Astrocyte of the hippocampus (primary cell): ENCODE data around the gene SCGN.
A peak's percentile ranks its signal among the peaks of the same experiment; 100 is the strongest.

Source experiments
- DNase-seq: peaks from one replicate; pipeline ENCODE4 v3.0.0; 2011; ENCODE audit warnings: low read depth, low spot score

Gene SCGN

DNA sequence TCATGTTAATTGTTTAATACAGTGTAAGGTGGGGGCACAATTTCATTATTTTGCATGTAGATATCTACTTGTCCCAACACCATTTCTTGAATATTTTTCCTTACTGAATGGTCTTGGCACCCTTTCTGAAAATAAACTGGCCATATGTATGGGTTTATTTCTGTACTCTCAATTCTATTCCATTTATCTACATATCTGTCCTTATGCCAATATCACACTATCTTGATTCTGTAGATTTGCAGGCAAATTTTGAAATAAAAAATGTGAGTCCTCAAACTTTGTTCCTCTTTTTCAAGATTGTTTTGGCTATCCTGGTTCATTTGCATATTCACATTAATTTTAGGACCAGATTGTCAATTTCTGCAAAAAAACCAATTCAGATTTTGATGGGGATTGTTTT, 34.8 kb downstream of the SCGN start:
- DNase-seq: no peak

DNA sequence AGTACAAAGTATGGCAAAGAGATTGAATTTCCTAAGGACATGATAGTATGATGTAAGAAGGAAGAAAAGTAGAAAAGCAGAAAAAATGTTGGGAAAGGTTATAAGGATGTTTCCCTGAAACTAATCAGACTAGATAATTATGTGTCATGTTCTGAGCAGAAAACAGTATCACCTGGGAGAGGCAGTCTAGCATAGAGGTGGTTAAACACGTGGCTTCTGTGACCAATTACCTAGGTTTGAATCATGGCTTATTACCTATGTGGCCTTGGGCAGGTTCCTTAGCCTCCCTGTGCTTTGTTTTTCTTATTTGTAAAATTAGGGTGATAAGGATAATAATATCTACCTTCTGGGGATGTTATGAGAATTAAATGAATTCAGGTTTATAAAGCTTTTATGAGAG, 38.0 kb downstream of the SCGN start:
- no peak for DNase-seq

- DNase-seq: no peak
These were observed 39.9 kb downstream of the SCGN start for GRCh38 chr6:25691894-25692293.

- no peak for DNase-seq
These were observed 40.5 kb downstream of the SCGN start for GRCh38 chr6:25692472-25692871.

DNA sequence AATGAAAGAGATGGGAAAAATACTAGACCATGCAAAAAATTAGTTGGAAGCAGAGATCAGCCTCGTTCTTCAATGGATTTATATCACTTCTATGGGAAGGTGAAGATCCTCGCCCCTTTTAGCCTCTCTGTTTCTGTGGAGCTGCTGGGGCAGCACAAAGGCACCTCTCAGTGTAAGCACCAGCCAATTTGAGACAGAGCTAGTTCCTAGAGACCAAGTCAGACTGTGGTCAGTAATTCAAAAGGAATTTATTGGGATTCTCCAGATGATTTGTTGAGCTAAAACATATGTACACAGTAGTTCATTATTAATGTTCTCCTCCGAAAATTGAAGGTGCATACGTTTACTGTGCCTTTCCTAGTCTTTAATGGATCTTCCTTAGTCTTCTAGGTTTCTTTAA, 42.4 kb downstream of the SCGN start:
- no peak for DNase-seq

- no peak for DNase-seq
These were observed 43.7 kb downstream of the SCGN start for GRCh38 chr6:25695671-25696070.

DNA sequence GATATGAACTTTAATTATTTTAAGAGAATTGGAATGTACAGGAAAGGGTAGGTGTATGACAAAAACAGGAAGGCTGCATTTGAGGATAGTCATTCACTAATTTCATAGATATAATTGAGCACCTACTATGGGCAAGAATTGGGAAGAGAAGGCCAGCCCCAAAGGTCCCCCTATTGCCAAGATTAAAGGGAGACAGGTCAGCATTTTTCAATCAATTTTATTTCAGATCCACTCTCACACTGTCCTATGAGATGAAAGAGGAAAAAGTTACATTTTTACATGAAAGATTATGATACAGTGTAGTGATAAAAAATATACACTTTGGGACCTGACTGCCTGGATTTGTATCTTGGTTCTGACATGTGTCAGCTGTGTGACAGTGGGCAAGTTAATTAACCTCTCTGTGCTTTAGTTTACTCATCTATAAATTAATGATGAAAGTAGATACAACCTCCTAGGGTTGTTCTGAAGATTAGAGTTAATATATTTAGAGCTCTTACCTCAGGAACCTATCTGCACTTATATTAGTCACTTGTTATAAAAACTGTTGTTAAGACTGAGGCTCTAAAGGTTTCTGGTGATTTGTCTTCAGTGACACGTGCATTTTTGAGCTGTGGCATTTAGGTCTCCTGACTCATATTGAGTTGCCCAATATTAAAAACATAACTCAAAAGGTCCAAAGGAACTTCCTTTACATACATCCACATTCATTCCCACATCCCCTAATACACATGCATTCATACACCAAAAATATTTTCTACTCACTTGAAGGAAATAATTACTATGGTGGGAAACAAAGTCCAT, 45.7 kb downstream of the SCGN start:
- DNase-seq: no peak

DNA sequence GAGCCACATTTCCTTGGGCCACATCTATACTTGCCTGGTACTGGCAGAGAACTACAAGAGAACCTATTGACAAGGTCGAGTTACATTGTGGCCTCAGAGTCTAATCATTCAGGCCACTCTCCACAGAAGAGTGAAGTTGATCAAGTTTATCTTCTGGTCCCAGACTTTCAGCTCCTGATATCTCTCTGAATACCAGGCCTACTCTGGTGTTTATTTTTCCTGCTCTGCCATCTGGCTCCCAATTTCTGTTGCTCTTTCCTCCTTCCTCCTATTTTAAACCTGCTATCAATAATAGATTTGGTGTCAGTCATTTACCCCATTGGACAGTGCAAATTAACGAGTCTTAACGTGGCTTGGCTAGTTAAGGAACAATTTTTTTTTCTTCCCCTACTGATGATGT, 46.6 kb downstream of the SCGN start:
- DNase-seq: no peak

GRCh38 chr6:25699649-25700048, 47.6 kb downstream of the SCGN start:
- no peak for DNase-seq

- peak; percentile 10 for DNase-seq
These were observed 48.7 kb downstream of the SCGN start for GRCh38 chr6:25700761-25701160.

DNA sequence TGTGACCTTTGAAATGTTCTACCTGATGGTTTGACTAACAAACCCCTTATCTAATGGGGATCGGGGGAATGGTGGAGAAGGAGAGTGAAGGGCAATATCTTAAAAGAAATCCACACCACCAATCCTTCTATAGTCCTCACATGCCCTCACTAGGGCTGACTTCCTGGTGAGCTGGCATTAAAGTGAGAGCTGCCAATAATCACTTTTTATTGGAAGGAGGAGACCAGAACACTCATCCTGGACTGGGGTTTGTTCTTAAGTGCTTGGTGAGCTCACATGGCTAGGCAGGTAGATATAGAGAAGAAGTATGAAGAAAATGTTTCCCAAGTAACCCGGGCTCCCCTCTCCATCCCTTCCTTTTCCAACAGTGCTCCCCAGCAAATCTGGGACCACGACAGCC, 49.8 kb downstream of the SCGN start:
- DNase-seq: no peak

- DNase-seq: no peak
These were observed 51.0 kb downstream of the SCGN start for GRCh38 chr6:25703005-25703404.

DNA sequence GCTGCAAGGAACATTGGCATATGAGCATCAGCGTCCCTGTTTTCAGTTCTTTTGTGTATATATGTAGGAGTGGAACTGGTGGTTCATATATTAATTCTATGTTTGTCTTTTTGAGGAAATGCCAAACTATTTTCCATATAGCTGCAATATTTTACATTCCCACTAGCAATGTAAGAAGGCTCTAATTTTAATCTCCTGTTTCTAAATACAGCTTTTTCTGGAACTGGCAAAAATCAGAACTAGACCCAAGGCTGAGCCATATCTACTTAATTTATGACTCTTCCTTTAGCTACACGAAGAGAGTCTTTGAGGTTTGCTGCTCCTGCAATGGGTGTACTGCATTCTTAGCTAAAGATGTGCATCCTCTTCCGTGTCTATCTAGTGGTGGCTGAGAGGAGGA, 52.0 kb downstream of the SCGN start:
- DNase-seq: no peak

DNA sequence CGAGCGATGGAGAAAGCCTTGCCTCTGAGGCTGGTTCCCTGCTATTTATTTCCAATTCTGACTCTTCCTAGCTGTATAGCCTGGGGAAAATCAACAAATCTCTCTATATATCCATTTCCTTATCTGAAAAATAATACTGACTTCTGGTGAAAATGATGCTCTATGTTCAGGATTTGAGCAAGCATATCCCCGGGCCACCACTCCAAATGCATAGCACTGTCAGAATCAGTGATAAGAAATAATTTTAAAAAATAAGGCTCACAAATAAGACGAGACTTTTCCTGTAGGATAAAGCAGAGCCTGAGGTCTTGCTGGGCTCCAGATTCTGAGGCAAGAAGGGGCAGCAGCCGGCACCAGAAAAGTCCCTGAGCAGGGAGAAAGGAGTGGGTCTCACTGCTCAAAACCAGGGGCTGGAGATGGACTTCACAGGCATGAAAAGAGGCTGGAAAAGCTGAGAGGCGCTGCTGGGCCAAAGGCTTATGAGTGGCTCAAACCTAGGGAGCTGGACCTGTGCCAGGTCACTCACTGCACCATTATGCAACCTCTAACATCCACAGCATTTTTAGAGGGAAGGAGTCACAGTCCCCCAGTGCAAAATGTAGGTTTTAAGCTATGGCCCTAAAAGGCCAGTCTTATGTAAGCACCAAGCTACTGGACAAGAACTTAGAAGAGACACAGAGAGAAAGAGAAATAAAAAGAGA, 54.4 kb downstream of the SCGN start:
- no peak for DNase-seq

DNA sequence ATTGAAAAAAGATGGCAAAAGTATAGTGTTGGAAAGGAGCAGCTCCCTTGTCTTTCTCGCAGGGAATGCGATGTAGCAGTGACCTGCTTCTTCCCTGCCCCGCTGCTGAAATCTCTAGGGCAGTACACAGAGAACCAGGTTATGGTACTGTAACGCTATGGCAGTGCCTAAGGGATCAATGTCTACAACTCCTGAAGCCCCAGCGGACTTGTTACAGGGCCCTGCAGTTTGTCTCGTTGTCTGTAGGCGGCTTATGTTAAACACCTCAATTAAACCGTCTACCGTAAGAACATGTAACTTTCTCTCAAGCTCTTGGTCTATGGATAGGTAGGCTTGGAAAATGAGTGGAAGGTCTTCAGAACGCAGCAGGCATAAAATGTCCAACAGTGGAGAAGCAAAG, 57.7 kb downstream of the SCGN start:
- no peak for DNase-seq

DNA sequence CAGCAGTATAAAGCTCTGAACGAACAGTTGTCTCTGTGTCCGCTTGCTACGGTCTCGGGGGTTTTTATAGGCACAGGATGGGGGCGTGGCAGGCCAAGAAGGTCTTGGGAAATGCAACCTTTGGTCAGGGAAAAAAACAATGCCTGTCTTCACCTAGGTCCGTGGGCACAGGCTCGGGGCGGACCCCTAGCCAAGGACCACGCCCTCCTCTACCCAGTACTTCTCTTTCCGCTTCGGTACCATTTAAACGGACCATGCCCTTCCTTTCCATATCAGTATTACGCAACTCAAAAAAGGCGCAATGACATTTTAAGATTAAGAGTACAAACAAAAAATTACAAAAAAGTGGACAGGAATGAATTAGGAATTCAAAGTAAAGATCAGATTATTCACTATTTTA, 58.3 kb downstream of the SCGN start:
- no peak for DNase-seq

DNA sequence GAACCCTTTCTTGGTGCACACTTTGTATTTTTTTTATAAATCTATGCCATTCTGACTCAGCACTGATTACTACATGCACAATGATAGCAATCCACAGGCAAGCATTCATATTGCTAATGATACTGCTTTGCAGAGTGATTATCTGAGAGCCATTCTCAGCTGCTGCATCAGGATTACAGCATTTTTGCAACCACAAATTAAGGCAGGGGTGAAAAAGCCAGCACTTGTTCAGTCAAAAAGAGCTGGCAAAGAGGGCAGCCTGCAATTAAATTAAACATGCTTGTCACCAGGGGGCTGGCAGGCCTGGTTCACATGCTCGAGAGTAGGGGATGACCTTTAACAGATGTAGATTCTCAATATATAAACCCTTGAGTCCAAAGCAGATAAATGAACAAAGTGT, 61.8 kb downstream of the SCGN start:
- peak; percentile 15 for DNase-seq

- no peak for DNase-seq
These were observed 62.8 kb downstream of the SCGN start for GRCh38 chr6:25714765-25715164.

- no peak for DNase-seq
These were observed 63.8 kb downstream of the SCGN start for GRCh38 chr6:25715794-25716193.

DNA sequence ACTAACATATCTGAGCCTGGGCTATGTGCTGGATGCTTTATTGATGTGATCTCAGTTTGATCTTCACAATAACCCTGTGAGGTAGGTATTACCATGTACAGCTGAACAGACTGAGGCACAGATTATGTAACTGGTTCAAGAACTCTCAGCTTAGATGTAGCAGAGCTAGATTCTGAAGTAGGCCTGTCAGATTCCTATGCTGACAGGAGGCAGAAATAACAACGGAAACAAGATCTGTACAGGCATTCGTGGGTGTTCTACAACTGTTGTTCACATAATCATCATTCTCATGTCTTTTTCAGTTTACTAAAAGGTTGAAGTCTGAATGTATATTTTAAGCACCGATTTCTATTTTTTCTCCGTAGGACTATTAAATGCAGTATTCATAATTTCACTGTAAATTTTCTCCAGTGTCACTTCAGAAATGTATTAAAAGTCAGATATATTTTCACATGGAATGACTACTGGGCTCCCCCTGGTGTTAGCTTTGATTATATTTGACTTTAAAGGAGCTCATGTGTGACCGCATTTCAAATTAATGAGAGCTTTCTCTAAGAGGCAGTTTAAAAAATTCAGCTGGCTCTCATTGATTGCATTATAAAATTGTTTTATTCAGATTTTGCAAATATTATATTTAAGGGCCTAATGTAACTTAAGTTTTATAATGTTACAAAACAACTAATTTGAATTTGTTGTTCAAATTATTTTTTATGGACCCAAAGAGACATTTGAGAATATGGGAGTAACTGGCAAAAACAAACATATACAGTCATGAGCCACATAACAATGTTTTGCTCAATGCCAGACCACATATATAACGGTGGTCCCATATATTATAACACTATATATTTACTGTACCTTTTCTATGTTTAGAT, 66.1 kb downstream of the SCGN start:
- DNase-seq: peak; percentile 60

GRCh38 chr6:25726122-25726911, 74.3 kb downstream of the SCGN start:
- DNase-seq: no peak

DNA sequence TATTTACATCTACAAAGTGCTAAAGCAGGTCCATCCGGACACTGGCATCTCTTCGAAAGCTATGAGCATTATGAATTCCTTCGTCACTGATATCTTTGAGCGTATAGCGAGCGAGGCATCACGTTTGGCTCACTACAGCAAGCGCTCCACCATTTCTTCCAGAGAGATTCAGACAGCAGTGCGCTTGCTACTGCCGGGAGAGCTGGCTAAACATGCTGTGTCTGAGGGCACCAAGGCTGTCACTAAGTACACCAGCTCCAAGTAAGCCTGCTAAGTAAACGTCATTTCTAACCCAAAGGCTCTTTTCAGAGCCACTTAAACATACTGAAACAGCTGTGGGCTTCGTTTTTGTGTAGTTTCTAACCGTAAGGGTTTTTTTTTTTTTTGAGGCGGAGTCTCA, 75.0 kb downstream of the SCGN start:
- no peak for DNase-seq
